UCSD-AML1 (cell line): ENCODE results near the gene NAT16.

Experiments
- DNase-seq: peaks from one replicate; lab custom pipeline; 2025; ENCODE audit not compliant: unreplicated experiment; lab: John Stamatoyannopoulos, UW

Gene NAT16

DNA sequence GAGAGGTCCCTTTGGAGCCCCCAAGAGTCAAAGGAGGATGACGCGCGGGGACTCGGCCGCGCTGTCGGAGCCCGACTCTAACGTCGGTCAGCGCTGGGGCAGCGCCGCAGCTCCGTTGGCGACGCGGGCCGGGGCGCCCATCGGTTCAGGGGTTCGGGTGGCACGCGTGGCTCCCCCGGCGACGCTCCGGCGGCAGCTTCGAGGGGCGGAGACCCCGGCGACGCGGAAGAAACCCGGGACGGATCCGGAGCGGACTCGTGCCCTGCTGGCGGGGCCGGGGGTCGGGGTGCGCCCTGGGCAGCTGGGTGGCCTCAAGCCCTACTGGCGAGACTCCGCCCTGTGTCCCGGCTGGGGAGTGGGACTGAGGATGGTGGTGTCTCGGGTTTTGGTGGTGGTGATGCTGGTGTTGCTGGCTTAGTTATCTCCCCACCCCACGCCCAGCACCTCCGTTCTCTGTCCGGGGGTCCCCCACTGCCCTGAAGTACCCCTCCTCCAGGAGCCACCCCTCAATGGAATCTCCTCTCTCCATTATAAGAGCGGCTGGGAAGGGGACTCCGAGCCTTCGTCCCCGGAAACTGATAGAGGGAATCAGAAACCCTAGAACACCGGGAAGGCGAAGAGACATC is at the start of gene NAT16:
Gene NAT16, minus strand, starts transcription at position 164 of the 626 bp plus-strand sequence. CDS start 5,486 bp downstream, outside the sequence.
- DNase-seq = no peak

DNA sequence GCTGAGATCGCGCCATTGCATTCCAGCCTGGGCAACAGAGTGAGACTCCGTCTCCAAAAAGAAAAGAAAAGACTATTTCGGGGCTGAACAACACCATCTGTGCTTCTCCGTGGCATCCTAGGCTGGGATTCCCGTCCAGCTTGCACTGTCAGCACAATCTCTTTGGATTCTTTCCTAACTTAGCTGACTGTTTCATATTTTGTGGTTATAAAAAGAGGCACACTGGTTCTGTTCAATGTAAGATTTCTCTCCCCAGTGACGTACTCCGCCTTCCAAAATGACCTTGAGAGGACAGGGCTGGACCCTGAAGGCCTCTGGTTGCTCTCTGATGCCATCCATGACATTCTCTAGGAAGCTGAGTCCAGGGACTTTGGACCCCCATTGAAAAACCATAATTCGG is 46.6 kb upstream of the NAT16 start:
- no peak for DNase-seq

DNA sequence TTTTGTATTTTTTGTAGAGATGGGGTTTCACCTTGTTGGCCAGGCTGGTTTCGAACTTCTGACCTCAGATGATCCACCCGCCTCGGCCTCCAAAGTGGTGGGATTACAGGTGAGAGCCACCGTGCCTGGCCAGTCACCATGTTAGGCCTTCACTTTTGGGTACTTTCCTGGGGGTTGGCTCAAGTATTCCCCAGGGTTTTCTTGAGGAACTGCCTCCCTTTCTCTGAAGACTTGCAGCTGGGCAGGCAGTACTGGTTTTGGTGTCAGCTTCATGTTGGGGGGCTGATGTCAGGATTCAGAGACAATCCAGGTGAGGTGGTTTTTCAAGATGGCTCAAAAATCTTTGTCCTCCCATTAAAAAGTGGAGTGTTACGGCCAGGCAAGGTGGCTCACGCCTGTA is 45.6 kb upstream of the NAT16 start:
- DNase-seq = no peak

DNA sequence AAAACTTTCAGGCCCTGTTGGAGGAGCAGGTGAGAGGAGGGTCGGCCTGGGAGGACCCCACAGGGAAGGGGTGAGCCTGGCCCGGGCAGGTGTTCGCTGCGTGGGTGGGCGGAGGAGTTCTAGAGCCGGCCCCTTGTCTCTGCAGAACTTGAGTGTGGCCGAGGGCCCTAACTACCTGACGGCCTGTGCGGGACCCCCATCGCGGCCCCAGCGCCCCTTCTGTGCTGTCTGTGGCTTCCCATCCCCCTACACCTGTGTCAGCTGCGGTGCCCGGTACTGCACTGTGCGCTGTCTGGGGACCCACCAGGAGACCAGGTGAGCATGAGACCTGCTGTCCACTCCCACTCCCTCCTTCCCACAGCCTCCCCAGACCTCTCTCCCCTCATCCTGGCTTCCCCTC is 43.4 kb upstream of the NAT16 start:
- DNase-seq = no peak

DNA sequence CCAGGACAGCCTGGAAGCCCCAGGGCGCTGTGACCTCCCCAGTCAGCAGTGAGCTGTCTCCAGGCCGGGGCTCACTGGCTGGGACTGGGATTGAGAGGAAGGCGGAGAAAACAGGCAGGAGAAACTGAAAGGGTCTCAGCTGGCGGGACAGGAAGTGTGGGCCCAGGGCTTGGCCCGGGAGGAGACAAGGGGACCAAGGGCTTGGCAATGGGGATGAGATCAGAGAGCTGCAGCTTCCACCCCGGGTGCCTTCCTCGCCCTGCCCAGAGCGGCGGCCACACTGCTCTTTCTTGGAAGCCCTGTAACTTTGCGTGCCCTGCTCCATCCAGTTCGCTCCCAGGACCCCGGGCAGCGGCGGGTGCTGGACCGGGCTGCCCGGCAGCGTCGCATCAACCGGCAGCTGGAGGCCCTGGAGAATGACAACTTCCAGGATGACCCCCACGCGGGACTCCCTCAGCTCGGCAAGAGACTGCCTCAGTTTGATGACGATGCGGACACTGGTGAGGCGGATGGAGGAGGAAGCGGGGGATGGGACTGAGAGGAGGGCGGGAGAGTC is 42.3 kb upstream of the NAT16 start:
- no peak for DNase-seq

DNA sequence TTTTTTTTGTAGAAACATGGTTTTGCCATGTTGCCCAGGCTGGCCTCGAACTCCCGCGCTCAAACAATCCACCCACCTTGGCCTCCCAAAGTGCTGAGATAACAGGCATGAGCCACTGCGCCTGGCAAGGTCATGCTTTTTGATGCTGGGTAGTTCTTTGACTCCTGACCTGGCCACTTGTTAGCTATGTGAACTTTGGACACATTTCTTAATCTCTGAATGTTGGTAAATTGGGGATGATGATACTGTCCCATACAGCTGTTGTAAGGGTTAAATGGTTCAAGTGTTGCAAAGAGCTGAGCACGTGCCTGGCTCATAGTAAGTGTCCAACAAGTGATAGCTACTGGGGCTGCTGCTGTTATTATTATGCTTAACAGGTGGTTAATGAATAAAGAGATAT is 40.2 kb upstream of the NAT16 start:
- DNase-seq = no peak

DNA sequence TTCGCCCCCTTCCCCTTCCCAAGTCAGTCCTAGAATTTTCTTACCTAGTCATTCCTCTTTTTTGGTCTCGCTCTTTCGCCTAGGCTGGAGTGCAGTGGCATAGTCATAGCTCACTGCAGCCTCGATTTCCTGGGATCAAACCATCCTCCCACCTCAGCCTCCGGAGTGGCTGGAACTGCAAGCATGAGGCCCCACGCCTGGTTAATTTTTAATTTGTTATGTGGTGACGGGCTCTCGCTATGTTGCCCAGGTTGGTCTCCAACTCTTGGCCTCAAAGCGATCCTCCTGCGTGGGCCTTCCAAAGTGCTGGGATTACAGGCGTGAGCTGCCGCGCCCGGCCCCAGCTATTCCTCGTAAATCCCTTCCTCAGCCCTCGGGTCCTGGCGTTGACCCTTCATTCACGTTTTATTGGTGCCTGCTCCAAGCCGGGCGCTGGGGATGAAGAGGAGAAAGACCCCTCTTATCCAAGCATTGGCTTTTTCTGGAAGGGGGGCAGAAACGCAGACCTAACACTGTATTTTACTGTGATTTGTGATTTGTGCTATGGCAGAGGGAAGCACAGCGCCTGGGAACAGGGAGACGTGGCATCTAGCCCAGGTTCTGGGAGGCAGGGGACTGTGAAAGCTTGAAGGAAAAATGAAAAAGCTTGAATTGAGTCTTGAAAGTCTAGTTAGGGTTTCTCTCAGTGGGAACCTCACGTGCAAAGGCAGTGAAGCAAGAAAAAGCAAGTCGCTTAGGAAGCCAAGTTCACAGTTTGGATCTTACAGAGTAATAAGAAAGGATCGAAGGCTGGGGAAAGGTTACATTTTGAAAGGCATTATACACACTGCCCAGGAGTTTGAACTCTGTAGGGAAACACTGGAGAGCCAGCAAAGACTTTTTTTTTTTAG is 38.4 kb upstream of the NAT16 start:
- DNase-seq = no peak

DNA sequence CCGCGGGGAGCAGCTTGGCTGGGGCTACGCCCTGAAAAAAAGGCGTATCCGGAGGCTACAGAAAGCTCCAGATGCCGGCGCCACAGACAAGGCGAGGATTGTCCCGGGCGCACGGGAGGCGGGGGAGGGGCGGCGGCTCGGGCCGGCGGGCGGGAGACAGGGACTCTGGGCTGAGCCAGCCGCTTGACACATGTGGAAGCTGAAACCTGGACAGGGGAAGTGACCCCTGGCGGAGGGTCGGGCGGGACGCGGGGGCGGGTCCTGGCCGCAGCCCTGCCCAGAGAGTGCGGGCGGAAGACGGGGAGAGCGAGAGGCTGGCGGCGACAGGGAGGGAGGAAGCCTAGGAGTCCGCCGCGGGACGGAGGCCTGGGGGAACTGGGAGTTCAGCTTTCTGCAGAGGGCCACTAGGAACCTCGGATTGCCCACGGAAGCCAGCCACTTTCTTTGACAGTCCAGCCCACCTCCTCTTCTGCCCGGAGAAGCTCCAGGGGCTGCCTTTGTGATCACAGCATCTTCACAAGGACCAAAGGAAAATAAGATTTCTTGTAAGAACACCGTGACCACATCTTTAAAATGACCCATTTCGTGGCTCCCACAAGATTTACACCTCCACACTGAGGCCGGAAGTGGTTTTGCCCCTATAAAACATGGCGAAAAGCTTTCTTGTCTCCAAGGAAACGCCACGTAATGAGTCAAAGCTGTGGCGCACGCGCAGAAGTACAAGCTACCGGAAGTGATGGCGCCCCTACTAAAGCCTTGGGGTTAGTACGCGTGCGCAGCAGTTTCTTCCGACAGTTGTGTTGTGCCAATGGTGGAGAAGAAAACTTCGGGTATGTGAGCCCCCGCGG is 37.5 kb upstream of the NAT16 start, which contains the start of the genes PLOD3 and ZNHIT1:
Gene PLOD3, minus strand, starts transcription at position 194 of the 848 bp plus-strand sequence. CDS start 307 bp downstream, outside the sequence.
Gene ZNHIT1, plus strand, starts transcription at position 778 of the 848 bp plus-strand sequence. Its CDS starts 31 bp downstream, at position 809.
- peak; percentile 88 for DNase-seq

DNA sequence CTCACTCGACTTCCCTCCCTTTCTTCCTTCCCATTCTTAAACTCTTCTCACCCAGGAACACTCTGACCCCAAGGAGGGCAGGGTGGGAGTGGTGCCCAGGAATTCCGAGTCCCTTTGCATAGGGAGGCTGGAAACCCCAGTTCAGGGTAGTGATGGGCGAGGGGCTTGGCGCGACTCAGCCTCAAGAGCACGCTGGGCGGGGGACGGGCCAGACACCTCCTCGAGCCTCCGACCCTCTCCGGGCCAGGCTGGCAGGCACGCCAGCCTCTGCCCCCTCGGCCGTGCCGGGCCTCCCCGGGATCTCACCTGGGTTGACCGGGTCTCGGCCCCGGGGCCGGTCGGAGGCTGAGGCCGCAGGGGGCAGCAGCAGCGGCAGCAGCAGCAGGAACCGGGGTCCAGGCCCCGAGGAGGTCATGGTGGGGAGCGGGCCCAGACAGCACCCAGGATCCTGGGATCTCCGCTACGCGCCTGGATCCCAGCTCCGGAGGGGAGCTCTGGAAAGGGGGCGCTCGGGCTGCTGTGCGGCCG is 36.8 kb upstream of the NAT16 start:
- peak; percentile 14 for DNase-seq

DNA sequence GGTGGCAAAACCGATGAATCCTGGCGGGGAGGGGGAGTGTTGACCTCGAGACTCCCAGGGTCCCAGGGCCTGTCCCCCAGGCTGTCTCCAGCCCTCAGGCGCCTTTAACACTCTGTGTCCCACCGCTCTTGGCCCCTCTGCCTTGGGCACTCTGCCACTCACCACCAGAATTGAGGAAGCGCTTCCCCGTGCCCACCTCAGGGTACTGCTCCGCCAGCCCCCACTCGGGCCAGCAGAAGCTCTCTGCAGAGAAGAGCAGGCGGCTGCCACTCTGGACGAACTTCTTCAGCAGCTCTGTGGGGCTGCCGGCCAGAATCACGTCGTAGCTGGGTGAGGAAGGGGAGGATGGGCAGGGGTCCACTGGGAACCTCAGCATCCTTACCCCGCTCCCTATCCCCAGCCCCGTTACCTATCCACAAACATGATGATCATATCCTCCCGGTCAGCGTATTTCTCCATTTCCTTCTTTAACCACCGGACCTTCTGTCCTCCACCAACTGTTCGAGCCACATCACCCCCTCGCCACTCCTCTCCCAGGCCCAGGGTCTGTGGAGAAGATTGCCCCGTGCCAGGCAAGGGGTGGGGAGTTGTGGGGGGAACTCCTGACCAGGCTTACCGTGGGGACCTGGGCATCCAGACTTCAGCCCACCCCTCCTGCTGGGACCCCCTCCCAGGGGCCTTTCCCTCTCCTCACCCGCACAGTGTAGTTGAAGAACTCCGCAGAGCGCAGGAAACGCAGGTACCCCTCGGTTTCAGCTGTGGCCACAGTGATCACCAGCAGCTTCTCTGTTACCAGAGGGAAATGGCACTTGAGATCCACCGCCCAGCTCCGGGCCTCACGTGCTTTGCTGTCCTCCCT is 36.1 kb upstream of the NAT16 start:
- no peak for DNase-seq

DNA sequence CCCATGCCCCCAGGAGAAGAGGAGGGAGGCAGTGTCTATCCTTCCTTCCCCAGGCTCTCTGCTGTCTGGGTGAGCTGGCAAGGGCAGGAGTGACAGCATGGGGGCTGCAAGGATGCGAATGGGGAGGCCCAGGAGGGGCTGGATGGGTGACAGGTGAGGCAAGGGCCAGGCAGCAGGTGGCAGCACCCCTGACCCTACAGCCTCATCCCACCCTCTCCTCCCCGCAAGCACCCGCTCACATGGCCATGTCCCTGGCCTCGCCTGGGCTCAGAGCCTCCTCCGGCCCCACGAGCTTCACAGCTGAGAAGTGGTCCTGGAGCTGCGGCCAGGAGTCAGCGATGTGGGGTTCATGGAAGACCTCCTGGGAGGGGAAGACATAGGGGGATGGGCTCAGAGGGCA is 31.9 kb upstream of the NAT16 start:
- DNase-seq = no peak

DNA sequence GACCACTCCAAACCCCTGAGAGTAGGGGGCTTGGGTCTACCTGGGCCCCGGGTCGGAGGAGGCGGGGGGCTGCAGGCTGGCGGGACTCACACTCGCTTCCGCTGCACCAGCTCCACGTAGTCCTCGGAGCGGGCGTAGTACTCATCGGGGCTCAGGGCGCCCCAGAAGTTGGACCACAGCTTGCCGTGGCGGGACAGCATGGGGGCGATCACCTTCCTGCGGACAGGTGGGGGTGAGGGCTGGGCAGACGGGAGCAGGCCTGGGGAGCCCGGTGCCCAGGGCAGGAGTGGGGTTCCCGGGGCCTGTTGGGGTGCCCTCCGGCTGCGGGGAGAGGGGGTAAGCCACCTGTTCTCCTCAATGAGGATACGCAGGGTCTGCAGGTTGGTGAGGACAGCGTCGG is 31.4 kb upstream of the NAT16 start:
- no peak for DNase-seq

DNA sequence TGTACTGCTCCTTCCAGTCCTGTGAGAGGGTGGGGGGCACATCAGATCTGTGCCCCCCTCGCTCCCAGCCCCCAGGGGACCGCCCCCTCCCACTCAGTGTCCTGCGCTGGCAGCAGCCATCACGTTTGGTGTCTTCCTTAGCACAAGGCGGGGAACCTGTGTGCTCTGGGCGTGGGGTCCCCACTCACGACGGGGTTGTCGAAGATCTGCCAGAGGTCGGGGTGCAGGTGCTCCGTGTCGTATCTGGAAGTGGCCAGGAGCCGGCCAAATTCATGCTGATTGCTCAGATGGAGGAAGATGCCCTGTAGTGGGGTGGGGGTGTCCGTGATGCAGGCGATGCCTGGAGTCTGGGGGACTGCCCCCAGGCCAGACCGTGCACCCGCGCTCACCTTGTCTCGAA is 30.1 kb upstream of the NAT16 start:
- DNase-seq = no peak

DNA sequence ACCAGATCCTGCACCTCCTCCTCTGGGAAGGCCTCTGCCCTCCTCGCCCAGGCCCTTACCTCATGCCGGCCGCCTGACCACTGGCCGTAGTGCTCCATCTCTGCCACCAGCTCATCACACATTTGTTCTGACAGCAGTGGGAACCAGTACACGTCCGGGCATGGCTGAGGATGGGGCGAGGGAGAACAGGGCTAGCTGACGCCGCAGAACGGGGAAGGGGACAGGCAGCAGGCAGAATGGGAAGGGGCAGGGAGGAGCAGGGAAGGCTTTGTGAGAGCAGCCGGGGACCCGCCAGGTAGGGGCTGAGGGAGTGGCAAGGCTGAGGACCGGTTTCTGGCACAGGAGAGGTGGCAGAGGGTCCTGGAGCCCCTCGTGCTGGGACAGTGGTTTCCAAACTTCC is 28.7 kb upstream of the NAT16 start:
- DNase-seq = no peak

DNA sequence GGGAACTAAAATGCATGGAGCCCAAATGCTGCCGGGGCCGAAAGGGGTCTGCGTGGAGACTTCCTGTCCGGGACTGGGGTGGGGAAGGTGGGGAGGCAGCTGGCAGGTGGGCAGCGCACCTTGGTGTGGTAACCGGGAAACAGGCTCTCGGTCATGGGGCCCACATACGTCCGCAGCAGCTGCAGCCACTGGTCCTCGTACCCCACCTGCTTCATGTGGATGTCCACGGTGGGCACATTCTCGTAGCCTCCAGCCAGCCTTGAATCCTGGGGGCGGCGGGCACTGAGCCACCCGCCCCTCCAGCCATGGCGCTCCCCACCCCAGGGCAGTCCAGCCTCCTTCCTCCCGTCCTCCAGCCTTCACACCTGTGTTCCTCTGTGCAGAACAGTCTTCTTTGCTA is 27.4 kb upstream of the NAT16 start:
- DNase-seq = no peak

DNA sequence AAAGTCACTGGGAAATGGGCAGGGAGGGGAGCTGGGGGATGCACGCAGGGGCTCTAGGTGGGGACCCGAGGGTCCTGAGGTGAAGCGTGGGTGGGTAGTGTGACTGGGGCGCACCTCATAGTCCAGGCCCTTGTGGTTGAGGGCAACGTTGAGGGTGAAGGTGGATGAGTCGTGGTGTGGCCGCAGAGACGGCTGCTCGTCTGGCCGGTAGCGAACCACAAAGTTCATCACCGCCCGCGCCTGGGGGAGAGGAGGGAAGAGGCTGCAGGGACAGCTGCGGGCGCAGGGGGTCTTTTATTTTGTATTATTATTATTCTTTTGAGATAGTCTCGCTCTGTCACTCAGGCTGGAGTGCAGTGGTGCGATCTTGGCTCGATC is 26.6 kb upstream of the NAT16 start:
- no peak for DNase-seq

DNA sequence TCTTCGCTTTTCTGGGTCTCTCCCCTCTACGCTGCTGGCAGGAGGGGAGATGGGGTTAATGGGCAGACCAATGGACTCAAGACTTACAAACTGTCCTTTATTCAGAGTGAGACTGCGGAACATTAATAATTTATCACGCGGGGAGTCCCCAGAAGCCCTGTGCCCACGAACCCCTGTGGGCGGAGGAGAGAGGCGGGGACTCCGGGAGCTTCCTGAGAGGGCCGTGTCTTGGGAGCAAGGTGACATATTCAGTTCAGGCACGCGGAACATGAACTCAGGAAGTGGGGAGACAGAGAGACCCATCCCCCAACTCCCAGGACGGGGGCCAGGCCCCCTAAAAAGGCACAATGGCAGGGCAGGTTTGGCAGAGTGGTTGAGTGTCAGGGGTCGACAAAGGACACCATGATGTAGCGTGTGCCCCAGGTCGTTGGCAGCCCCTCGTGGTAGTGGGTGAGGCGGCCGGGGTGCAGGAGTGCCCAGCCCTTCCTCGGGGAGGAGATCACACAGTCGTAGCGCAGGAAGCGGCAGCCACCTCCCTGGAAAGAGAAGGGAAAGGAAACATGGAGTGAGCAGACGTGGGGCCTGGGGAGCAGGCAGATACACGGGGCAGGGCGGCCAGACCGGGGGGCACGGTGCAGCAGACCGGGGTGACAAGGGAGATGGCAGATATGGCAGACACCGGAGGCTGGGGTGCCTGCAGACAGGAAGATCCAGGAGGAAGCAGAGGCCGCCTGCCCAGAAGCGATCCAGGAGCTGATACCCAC is 26.0 kb upstream of the NAT16 start:
- DNase-seq = no peak

DNA sequence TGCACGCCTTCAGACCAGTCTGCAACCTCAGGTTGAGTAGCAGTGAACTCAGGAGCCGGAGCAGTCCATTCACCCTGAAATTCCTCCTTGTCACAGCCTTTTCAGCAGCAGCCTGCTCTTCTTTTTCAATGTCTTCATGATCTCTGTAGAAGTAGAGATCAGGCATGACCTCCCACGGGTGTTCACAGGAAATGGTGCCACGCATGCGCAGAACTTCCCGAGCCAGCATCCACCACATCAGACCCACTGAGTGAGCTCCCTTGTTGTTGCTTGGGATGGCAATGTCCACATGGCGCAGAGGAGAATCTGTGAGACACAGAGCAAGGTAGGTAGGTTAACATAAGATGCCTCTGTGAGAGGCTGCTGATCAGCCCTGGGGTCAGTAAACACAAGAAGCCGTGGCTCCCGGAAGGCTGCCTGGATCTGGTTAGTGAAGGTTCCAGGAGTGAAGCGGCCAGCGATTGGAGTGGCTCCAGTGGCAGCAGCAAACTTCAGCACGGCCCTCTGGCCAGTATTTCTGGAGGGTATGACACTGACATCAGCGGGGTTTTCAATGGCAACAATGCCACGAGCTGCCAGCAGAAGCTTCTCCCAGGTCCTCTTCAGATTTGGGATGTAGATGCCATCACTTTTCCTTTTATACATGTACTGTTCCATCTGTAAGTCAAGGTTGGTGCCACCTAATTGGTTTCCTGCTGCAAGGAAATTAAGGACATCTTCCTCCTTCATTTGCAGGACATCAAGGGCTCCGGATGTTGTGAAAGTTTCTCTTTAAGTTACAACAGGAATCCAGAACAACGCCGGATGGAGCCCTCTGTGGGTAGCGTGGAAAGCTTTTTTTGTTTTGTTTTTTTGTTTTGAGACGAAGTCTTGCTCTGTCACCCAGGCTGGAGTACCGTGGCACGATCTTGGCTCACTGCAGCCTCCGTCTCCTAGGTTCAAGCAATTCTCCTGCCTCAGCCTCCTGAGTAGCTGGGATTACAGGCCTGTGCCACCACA is 23.9 kb upstream of the NAT16 start:
- DNase-seq = peak; percentile 10
